BLaER1 (cell line): ENCODE data around the gene ISCA2.

Experiments used
- H3K27ac ChIP-seq: shearing (Covaris generic); formaldehyde crosslinking; 2 replicates; pipeline ENCODE4 v1.8.1; 2022
- H3K27me3 ChIP-seq: shearing (Covaris generic); formaldehyde crosslinking; 2 replicates; pipeline ENCODE4 v1.8.1; 2022
- H3K36me3 ChIP-seq: shearing (Covaris generic); formaldehyde crosslinking; 2 replicates; pipeline ENCODE4 v1.8.1; 2022
- H3K4me1 ChIP-seq: shearing (Covaris generic); formaldehyde crosslinking; 2 replicates; pipeline ENCODE4 v1.8.1; 2022
- H3K4me2 ChIP-seq: shearing (Covaris generic); formaldehyde crosslinking; 2 replicates; pipeline ENCODE4 v1.8.1; 2022
- H3K4me3 ChIP-seq: shearing (Covaris generic); formaldehyde crosslinking; 2 replicates; pipeline ENCODE4 v1.8.1; 2022
- H3K9ac ChIP-seq: shearing (Covaris generic); formaldehyde crosslinking; 2 replicates; pipeline ENCODE4 v1.8.1; 2022
- H3K9me3 ChIP-seq: shearing (Covaris generic); formaldehyde crosslinking; 2 replicates; pipeline ENCODE4 v1.8.1; 2022
- H4K20me1 ChIP-seq: shearing (Covaris generic); formaldehyde crosslinking; 2 replicates; pipeline ENCODE4 v1.8.1; 2022
- Cebpa-rat ChIP-seq: shearing (Covaris generic); IDR thresholded peaks from 2 replicates; pipeline ENCODE4 v1.8.1; 2022

ISCA2 gene

GRCh38 chr14:74464785-74465184, 28.8 kb upstream of the ISCA2 start:
- Histone ChIP-seq H4K20me1 (no peaks in the 10 kb centered on the region), H3K4me3 (no peak overlapping the region), H3K4me1 (peaks cover 11% of the 10 kb centered on the region), H3K9me3 (no peaks in the 10 kb centered on the region), H3K9ac (no peak overlapping the region), H3K36me3 (no peaks in the 10 kb centered on the region), H3K27me3 (no peaks in the 10 kb centered on the region), H3K27ac (no peak overlapping the region), H3K4me2 (no peak overlapping the region)
- no peak for TF ChIP-seq Cebpa-rat

- no peak for TF ChIP-seq Cebpa-rat
- Histone ChIP-seq H3K4me1 (peaks cover 6% of the 10 kb centered on the region; the same call in 1 of the 2 replicates), H3K4me2 (no peak overlapping the region), H3K36me3 (no peaks in the 10 kb centered on the region), H3K27me3 (no peaks in the 10 kb centered on the region), H3K9me3 (no peaks in the 10 kb centered on the region), H3K27ac (no peak overlapping the region), H4K20me1 (no peaks in the 10 kb centered on the region), H3K9ac (no peak overlapping the region), H3K4me3 (no peak overlapping the region)
Measured at GRCh38 chr14:74465335-74465734, 28.2 kb upstream of the ISCA2 start.

- H4K20me1 ChIP-seq, result no peaks in the 10 kb centered on the region
- no peaks in the 10 kb centered on the region for H3K9me3 ChIP-seq
- no peak overlapping the region for H3K27ac ChIP-seq
- H3K9ac ChIP-seq, result no peak overlapping the region
- H3K4me2 ChIP-seq, result no peak overlapping the region
- no peaks in the 10 kb centered on the region for H3K27me3 ChIP-seq
- TF ChIP-seq Cebpa-rat, result no peak
- H3K36me3 ChIP-seq, result peaks cover 2% of the 10 kb centered on the region
- no peak overlapping the region for H3K4me3 ChIP-seq
- H3K4me1 ChIP-seq, result peaks cover 3% of the 10 kb centered on the region; the same call in 1 of the 2 replicates
Measured at GRCh38 chr14:74468513-74468912, 25.1 kb upstream of the ISCA2 start.

GRCh38 chr14:74469548-74470518, 23.7 kb upstream of the ISCA2 start:
- TF ChIP-seq Cebpa-rat, result no peak
- Histone ChIP-seq H3K9me3 (no peaks in the 10 kb centered on the region), H4K20me1 (no peaks in the 10 kb centered on the region), H3K4me3 (no peak overlapping the region), H3K27ac (no peak overlapping the region), H3K9ac (no peak overlapping the region), H3K4me1 (peaks cover 3% of the 10 kb centered on the region; the same call in 1 of the 2 replicates), H3K4me2 (no peak overlapping the region), H3K27me3 (no peaks in the 10 kb centered on the region), H3K36me3 (peaks cover 13% of the 10 kb centered on the region)

GRCh38 chr14:74472601-74473000, 21.0 kb upstream of the ISCA2 start:
- no peaks in the 10 kb centered on the region for H4K20me1 ChIP-seq
- no peak overlapping the region for H3K4me2 ChIP-seq
- H3K9ac ChIP-seq, result no peak overlapping the region
- H3K36me3 ChIP-seq, result peaks cover 23% of the 10 kb centered on the region
- no peak overlapping the region for H3K4me3 ChIP-seq
- H3K27me3 ChIP-seq, result no peaks in the 10 kb centered on the region
- TF ChIP-seq Cebpa-rat, result no peak
- H3K27ac ChIP-seq, result no peak overlapping the region
- H3K9me3 ChIP-seq, result no peaks in the 10 kb centered on the region
- peaks cover 3% of the 10 kb centered on the region; the same call in 1 of the 2 replicates for H3K4me1 ChIP-seq

- Histone ChIP-seq H3K27ac (no peak overlapping the region), H3K9me3 (no peaks in the 10 kb centered on the region), H3K27me3 (no peaks in the 10 kb centered on the region), H3K9ac (no peak overlapping the region), H3K4me2 (no peak overlapping the region), H3K4me1 (peaks cover 3% of the 10 kb centered on the region; the same call in 1 of the 2 replicates), H3K4me3 (no peak overlapping the region), H4K20me1 (no peaks in the 10 kb centered on the region), H3K36me3 (peaks cover 33% of the 10 kb centered on the region)
- no peak for TF ChIP-seq Cebpa-rat
Measured at GRCh38 chr14:74474376-74474775, 19.2 kb upstream of the ISCA2 start.

GRCh38 chr14:74475678-74476077, 17.9 kb upstream of the ISCA2 start:
- no peak overlapping the region for H3K9ac ChIP-seq
- no peak overlapping the region for H3K4me3 ChIP-seq
- H3K9me3 ChIP-seq, result no peaks in the 10 kb centered on the region
- no peaks in the 10 kb centered on the region for H3K27me3 ChIP-seq
- no peaks in the 10 kb centered on the region for H4K20me1 ChIP-seq
- TF ChIP-seq Cebpa-rat, result no peak
- H3K36me3 ChIP-seq, result peaks cover 45% of the 10 kb centered on the region
- no peak overlapping the region for H3K4me2 ChIP-seq
- H3K4me1 ChIP-seq, result peaks cover 3% of the 10 kb centered on the region; the same call in 1 of the 2 replicates
- H3K27ac ChIP-seq, result no peak overlapping the region

- Histone ChIP-seq H3K27me3 (no peaks in the 10 kb centered on the region), H3K4me3 (no peak overlapping the region), H3K4me1 (peaks cover 3% of the 10 kb centered on the region; the same call in 1 of the 2 replicates), H4K20me1 (0 out of 2 replicates have a peak, but pooled peaks cover 3% of the 10 kb centered on the region), H3K36me3 (peaks cover 50% of the 10 kb centered on the region), H3K27ac (no peak overlapping the region), H3K9ac (no peak overlapping the region), H3K9me3 (no peaks in the 10 kb centered on the region), H3K4me2 (no peak overlapping the region)
- no peak for TF ChIP-seq Cebpa-rat
Measured at GRCh38 chr14:74476107-74476506, 17.5 kb upstream of the ISCA2 start.

- Histone ChIP-seq H3K9me3 (no peaks in the 10 kb centered on the region), H3K27me3 (no peaks in the 10 kb centered on the region), H3K4me3 (no peak overlapping the region), H3K4me1 (peaks cover 3% of the 10 kb centered on the region; the same call in 1 of the 2 replicates), H3K9ac (no peak overlapping the region), H3K4me2 (no peak overlapping the region), H3K36me3 (peaks cover 55% of the 10 kb centered on the region), H4K20me1 (0 out of 2 replicates have a peak, but pooled peaks cover 6% of the 10 kb centered on the region), H3K27ac (no peak overlapping the region)
- no peak for TF ChIP-seq Cebpa-rat
Measured at GRCh38 chr14:74476607-74477006, 17.0 kb upstream of the ISCA2 start.

- Histone ChIP-seq H3K4me2 (no peak overlapping the region), H3K4me1 (no peaks in the 10 kb centered on the region), H3K9ac (no peak overlapping the region), H3K36me3 (peaks cover 67% of the 10 kb centered on the region), H3K4me3 (no peak overlapping the region), H3K27me3 (no peaks in the 10 kb centered on the region), H3K9me3 (no peaks in the 10 kb centered on the region), H3K27ac (no peak overlapping the region), H4K20me1 (0 out of 2 replicates have a peak, but pooled peaks cover 6% of the 10 kb centered on the region)
- TF ChIP-seq Cebpa-rat, result no peak
Measured at GRCh38 chr14:74478996-74479635, 14.4 kb upstream of the ISCA2 start.
